A673 (cell line): ENCODE data around the gene KRT1. TPM values are rescaled to one million over a fixed set of nuclear protein-coding genes. Genes with fewer than 3 reads are reported as not detected.

ENCODE experiments used
- BruUV-seq: library from RNA; stranded (reverse); fragments of 400-500 nt; replicated peaks from 2 replicates; lab custom pipeline; 2021; lab: Mats Ljungman, UMichigan
- CTCF ChIA-PET: fragments of 300-600 bp; sonication (Branson Sonifier 250); formaldehyde crosslinking; loops from one replicate; lab custom pipeline; 2022; ENCODE audit warnings: antibody characterized with exemption; lab: Charles Lee
- POLR2A ChIA-PET: fragments of 300-600 bp; sonication (Branson Sonifier 250); formaldehyde crosslinking; loops from one replicate; lab custom pipeline; 2022; ENCODE audit warnings: antibody characterized with exemption; ENCODE audit not compliant: low non-redundant PET; lab: Charles Lee
- DNase-seq: peaks from one replicate; pipeline ENCODE4 v3.0.0-alpha.2; 2015; ENCODE audit warnings: low spot score
- H3K27ac ChIP-seq: fragments of 200-600 bp; sonication (generic); 2 replicates; pipeline ENCODE4 v1.5.1; 2016; ENCODE audit warnings: mixed run types, low read depth, mild to moderate bottlenecking, mixed read lengths, antibody characterized with exemption, low read length; ENCODE audit not compliant: poor library complexity, severe bottlenecking
- H3K27me3 ChIP-seq: fragments of 200-600 bp; sonication (generic); replicated peaks from 2 replicates; pipeline ENCODE4 v1.6.1; 2017; ENCODE audit warnings: mixed run types, low read depth, mild to moderate bottlenecking, mixed read lengths, antibody characterized with exemption, low read length; ENCODE audit not compliant: insufficient read depth, poor library complexity
- H3K36me3 ChIP-seq: fragments of 200-600 bp; sonication (generic); 2 replicates; pipeline ENCODE4 v1.6.1; 2016; ENCODE audit warnings: mixed run types, mild to moderate bottlenecking, mixed read lengths, antibody characterized with exemption, low read length; ENCODE audit not compliant: insufficient read depth, poor library complexity, severe bottlenecking
- H3K4me1 ChIP-seq: fragments of 200-600 bp; sonication (generic); 2 replicates; pipeline ENCODE4 v1.6.1; 2017; ENCODE audit warnings: mixed run types, mild to moderate bottlenecking, mixed read lengths, antibody characterized with exemption, low read length; ENCODE audit not compliant: insufficient read depth, poor library complexity, severe bottlenecking
- H3K4me3 ChIP-seq: fragments of 200-600 bp; sonication (generic); 2 replicates; pipeline ENCODE4 v1.5.1; 2016; ENCODE audit warnings: low read depth, mixed run types, mild to moderate bottlenecking, mixed read lengths, low read length; ENCODE audit not compliant: poor library complexity, severe bottlenecking
- H3K9me3 ChIP-seq: fragments of 200-600 bp; sonication (generic); 2 replicates; pipeline ENCODE4 v1.6.1; 2016; ENCODE audit warnings: mixed run types, low read depth, mild to moderate bottlenecking, mixed read lengths, antibody characterized with exemption, low read length; ENCODE audit not compliant: poor library complexity, severe bottlenecking
- CTCF ChIP-seq: fragments of 300-800, 200-600 bp; sonication (generic); conservative IDR thresholded peaks from 2 replicates; pipeline ENCODE4 v1.5.1; 2017; ENCODE audit warnings: low read depth, mild to moderate bottlenecking, antibody characterized with exemption, low read length, moderate library complexity, mixed read lengths
- EZH2 ChIP-seq: fragments of 200-600 bp; sonication (generic); IDR thresholded peaks from 2 replicates; pipeline ENCODE4 v1.6.1; 2017; ENCODE audit warnings: borderline replicate concordance, low read depth, mild to moderate bottlenecking, mixed read lengths, antibody characterized with exemption, low read length; ENCODE audit not compliant: poor library complexity, severe bottlenecking
- intact Hi-C: fragments of 100-400 bp; cut with micrococcal nuclease; formaldehyde crosslinking; loops from one replicate; pipeline ENCODE4 v1.10.0; 2022; ENCODE audit not compliant: unreplicated experiment
- total RNA-seq: library from RNA; stranded (reverse); gene quantifications from 2 replicates; pipeline ENCODE4 v1.2.3, GENCODE V29; 2021

Gene KRT1
- total RNA-seq, 1 experiment from 2014 or later = not detected

GRCh38 chr12:52721838-52722470 is 41.7 kb upstream of the KRT1 start:
- ChIA-PET CTCF (no interaction called here), POLR2A (no interaction called here)
- Histone ChIP-seq H3K27me3 (no peaks in the 10 kb centered on the region), H3K27ac (no peak overlapping the region), H3K36me3 (no peaks in the 10 kb centered on the region), H3K4me3 (no peak overlapping the region), H3K9me3 (no peaks in the 10 kb centered on the region), H3K4me1 (no peaks in the 10 kb centered on the region)
- intact Hi-C loops = no loop called here
- no TSS peak for BruUV-seq
- TF ChIP-seq CTCF = no peak
- no peak for DNase-seq

GRCh38 chr12:52720365-52720886 is 40.2 kb upstream of the KRT1 start:
- intact Hi-C loops = no loop called here
- Histone ChIP-seq H3K27me3 (no peaks in the 10 kb centered on the region), H3K4me1 (no peaks in the 10 kb centered on the region), H3K4me3 (no peak overlapping the region), H3K36me3 (no peaks in the 10 kb centered on the region), H3K27ac (no peak overlapping the region), H3K9me3 (no peaks in the 10 kb centered on the region)
- TF ChIP-seq CTCF (no peak), EZH2 (no peak)
- POLR2A ChIA-PET = no interaction called here
- CTCF ChIA-PET = no interaction called here
- BruUV-seq = no TSS peak
- no peak for DNase-seq

- ChIA-PET POLR2A (no interaction called here), CTCF (no interaction called here)
- Histone ChIP-seq H3K36me3 (no peaks in the 10 kb centered on the region), H3K27ac (no peak overlapping the region), H3K27me3 (peaks cover 24% of the 10 kb centered on the region), H3K4me3 (no peak overlapping the region), H3K9me3 (no peaks in the 10 kb centered on the region), H3K4me1 (peaks cover 5% of the 10 kb centered on the region)
- intact Hi-C loops = no loop called here
- no TSS peak for BruUV-seq
- DNase-seq = no peak
- no peak for TF ChIP-seq EZH2
These were observed 35.9 kb upstream of the KRT1 start for GRCh38 chr12:52716061-52716460.

GRCh38 chr12:52715416-52715815 is 35.2 kb upstream of the KRT1 start:
- H3K27me3 ChIP-seq = peaks cover 24% of the 10 kb centered on the region
- ChIA-PET CTCF (no interaction called here), POLR2A (no interaction called here)
- no peak for DNase-seq
- no peaks in the 10 kb centered on the region for H3K36me3 ChIP-seq
- no peak overlapping the region for H3K27ac ChIP-seq
- no peak for TF ChIP-seq CTCF
- no peak for TF ChIP-seq EZH2
- BruUV-seq = no TSS peak
- intact Hi-C loops = no loop called here
- no peak overlapping the region for H3K4me3 ChIP-seq
- no peaks in the 10 kb centered on the region for H3K9me3 ChIP-seq
- H3K4me1 ChIP-seq = peaks cover 5% of the 10 kb centered on the region
